ENCODE results near the gene SLC25A4.
A peak's percentile ranks its signal among the peaks of the same experiment; 100 is the strongest.
"Not testable (repeated sequence)": the region's sequence is repeated elsewhere in the genome, so short reads cannot be mapped to it uniquely, and the experiment has no call there.

The SLC25A4 gene

DNA sequence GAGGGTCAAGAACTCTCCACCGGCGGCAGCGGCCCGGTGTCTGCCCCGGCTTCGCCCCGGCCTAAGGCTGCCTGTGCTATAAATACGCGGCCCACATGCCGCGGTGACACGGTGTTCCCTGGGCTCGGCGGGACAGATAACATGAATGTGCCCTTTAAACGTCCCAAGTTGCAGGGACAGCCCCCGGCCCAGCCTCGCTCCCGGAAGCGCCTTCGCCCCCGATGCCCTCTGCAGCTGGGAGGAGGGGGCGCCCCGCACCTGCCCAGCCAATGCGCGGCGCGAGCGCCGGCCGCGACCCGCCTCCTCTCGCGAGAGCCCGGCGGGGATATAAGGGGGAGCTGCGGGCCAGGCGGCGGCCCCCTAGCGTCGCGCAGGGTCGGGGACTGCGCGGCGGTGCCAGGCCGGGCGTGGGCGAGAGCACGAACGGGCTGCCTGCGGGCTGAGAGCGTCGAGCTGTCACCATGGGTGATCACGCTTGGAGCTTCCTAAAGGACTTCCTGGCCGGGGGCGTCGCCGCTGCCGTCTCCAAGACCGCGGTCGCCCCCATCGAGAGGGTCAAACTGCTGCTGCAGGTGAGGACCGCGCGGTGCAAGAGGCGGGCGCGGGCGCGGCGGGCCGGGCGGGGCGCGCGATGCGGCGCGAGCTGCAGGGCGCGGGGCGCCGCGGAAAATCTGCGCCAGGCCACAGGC is at the start of gene SLC25A4:
Gene SLC25A4 (plus strand): TSS at position 355 of the 689 bp plus-strand sequence. CDS start 107 bp downstream, at position 462.
- peak; percentile 84 to 86 for DNase-seq

DNA sequence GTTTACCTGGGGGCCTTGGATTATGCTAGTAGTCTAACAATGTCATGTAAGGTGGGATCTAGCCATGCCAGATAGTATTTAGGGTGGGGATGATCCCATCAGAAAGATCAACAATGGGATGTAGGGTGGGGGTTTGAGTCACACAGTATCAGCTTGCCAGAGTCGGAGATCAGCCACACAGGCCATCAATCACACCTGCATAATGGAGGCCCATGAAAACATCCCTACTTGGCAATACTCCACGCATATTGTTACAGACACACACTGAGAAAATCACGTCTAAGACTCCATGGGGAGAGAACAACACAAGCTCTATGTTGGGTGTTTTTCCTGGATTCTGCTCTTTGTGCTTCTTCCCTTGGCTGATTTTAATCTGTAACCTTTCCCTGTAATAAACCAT is 49.5 kb upstream of the SLC25A4 start:
- DNase-seq, result no peak

DNA sequence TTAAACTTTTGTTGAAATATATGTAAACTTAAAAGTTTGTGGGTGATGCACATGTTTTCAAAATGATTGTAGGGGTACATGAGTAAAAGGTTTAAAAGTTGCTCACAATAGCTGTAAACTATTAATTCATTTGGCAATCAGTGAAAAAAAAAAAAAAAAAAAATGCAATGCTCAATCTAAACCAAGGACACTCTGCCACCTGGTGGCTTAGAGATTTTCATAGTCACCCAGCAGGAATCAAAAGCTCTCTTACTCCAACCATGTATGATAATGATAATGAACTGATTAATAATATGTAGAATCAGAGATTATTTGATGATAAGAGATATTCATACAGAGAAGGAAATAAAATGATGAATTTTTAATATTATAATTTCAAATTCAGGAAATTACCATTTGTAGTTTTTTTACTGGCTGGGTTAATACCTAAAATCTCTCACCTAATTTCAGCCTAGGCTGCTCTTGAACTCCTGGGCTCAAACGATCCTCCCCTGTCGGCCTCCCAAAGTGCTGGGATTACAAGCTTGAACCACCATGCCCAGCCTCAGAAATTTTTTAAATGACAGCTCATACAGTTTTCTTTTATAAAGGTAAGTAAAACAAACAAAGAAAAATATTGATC is 46.9 kb upstream of the SLC25A4 start:
- peak in 1 of 2 experiments; percentile 7 for DNase-seq

DNA sequence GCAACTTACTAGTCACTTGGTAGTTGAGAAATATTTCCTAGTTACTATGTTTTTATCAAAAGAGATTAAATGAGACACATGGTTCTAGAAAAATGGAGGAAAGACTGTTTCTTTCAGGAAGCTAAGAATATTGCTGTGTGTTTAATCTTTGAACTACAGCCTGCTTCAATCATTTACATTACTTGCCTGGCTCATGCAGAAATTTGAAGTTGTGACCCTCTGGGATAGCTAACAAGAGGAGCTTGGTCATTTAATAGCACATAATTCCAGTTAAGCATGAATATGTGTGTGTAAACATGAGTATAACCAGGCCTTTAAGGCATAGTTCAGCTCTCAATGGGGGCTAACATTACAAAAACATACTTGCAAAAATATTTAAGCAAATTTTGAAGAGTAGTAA is 44.6 kb upstream of the SLC25A4 start:
- no peak for DNase-seq

DNA sequence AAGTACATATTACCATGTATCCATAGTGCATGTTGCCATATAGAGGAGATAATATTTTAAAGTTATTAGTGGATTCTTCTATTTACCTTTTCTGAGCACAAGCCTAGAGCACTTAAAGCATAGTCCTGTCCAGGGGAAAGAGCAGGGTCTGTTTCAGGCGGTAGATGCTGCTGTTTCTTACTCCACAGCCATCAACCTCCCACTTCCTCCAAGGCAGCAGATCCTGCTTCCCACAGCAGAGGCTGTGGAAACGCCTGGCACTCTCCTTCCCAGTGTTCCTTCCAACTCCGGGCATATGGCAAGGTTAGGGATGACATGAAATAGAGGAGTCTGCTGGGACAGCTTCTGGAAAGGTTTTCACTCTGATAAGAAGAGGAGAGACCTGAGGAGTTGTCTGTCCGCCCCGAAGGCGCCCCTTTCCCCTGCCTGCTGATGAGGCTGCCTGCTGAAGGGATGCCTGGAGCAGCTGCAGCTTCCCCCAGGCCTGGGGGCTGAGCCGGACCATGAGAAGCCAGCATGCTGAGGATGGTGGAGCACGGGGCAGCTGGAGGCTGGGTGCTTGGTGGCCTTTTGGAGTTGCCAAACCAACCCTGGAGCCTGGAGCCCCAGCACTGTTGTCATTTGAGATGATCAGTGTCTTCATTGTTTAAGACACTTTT is 43.9 kb upstream of the SLC25A4 start:
- DNase-seq, result no peak

DNA sequence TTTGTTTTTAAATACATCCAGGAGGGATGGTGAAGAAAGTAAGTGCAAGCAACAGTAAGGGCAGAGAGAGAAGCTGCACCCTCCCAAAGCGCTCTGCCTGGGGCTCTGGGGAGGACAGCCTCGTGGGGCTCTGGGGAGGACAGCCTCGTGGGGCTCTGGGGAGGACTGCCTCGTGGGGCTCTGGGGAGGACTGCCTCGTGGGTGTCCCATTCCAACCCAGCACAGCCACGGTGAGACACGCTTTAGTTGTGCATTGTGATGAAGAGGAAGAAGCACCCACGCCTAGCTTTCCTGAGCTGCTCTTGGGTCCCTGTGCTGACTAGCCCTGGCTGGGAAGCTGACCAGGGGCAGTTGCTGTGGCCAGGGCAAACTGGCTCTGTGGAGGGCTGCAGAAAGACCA is 43.1 kb upstream of the SLC25A4 start:
- no peak for DNase-seq

DNA sequence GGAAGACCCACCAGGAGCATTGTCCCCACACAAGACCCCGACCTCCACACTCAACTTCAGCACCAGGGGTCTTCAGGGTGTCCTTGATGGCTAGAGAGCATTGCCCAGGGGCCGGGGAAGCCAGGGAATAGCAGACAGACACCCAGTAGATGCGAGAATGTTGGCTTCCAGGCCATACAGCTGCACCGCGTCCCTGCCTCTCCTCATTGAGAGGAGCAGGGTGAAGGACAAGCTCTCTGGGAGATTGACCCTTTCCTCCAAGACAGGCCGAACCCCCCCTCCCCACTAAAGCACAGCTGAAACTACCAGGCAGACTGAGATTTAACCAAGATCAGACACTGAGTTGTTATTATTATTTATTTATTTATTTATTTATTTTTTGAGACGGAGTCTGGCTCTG is 42.6 kb upstream of the SLC25A4 start:
- no peak for DNase-seq

DNA sequence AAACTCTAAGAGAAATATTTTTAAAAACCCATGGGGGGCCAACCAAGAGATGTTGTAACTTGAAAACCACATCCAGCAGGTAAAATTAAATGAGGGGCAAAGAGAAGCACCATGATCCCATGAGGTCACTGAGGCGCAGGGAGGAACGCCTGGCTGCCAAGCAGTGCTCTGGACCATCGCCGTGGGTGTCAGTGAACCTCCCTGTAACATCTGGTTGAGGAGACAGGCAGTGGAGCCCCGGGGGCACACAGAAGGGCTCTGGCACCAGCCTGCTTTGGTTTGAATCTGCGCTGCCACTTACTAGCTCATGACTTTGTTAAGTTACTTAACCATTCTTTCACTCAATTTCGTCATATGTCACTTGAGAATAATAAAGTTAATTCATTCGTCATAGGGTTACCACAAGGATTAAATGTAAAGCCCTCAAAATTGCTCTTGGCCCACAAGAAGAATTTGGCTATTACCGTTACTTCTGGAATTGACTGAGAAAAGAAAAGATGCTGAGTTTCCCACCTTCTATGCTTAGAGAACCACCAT is 41.6 kb upstream of the SLC25A4 start:
- DNase-seq, result no peak

DNA sequence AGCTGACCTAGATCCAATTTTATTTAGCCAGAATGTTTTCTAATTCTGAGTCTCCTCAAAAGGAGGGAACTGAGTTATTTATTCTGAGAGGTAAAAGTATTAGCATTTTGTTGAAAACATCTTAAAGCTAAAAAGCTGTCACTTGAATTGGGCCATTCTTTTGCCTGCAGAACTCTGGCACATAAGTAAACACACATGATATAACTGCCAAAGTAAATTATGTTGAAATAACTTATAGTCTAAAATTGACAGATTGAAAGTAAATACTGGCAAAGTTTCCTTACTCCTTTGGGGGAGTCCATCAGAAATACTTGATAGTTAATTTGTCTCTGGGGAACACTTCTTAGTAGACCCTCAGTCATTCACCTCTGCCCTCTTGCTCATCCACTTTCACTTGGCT is 38.3 kb upstream of the SLC25A4 start:
- no peak for DNase-seq

DNA sequence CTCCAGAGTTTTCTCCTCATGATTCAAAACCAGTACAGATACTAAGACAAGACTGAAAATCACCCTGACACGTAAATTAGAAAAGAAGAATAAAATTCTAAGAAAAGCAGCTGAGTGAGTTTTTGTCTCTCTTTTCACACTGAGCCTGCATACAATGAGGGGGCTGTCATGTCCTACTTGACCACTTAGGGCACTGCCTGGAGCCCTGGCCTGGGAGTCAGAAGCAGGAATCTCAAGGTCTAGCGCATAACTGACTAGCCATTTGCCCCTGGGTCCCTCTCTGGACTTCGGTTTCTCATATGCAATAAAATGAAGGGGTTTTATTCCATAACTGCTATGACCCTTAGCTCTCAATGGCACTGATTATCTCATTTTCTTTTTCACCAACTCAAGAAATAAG is 36.7 kb upstream of the SLC25A4 start:
- DNase-seq, result no peak

DNA sequence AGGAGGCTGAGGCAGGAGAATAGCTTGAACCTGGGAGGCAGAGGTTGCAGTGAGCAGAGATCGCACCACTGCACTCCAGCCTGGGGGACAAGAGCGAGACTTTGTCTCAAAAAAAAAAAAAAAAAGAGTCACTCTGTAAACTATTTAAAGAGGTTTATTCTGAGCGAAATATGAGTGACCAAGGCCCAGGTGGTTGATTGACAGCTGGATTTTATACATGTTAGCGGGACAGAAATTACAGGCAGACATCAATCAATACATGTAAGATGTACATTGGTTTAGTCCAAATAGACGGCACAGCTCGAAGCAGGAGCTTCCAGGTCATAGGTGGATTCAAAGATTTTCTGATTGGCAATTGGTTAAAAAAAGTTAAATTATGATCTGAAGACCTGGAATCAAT is 35.5 kb upstream of the SLC25A4 start:
- not testable (repeated sequence) for DNase-seq

DNA sequence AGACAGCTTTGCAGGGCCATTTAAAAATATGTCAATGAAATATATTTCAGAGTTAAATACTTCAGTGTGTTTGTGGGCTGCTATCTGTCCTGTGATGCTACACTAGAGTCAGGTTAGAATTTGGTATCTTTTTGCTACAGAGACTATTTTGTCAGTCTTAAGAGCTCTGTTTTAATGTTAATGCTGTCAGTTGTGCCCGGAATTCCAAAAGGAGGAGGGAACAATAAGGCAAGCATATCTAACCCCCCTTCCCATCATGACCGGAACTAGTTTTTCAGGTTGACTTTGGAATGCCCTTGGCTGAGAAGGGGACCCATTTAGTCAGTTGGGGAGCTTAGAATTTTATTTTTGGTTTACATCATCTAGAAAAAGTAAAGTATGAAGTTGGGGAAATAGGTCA is 34.9 kb upstream of the SLC25A4 start:
- DNase-seq, result no peak

DNA sequence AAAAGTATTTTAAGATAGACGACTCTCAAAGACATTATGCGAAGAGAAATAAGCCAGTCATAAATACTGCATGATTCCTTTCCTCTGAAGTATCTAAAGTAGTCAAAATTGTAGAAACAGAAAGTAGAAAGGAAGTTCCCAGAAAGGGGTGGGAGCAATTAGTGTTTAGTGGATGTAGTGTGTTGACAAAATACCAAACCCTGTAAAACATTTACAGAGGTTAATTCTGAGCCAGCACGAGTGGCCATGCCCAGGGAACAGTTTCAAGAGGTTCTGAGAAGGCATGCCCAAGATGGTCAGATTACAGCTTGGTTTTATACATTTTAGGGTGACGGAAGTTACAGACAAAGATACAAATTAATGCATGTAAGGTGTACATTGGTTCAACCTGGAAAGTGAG is 34.4 kb upstream of the SLC25A4 start:
- DNase-seq, result no peak

DNA sequence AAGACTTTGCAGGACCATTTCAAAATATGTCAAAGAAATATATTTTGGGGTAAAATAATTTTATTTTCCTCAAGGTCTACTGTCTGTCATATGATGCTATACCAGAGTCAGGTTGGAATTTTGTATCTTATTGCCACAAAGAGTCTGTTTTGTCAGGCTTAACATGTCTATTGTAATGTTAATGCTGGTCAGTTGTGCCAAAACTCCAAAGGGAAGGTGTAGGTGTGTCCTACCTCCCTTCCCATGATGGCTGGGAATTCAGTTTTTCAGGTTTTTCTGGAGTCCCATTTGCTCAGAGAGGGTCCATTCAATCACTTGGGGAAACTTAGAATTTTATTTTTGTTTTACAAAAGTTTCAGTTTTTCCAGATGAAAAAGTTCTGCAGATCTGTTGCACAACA is 33.3 kb upstream of the SLC25A4 start:
- no peak for DNase-seq

DNA sequence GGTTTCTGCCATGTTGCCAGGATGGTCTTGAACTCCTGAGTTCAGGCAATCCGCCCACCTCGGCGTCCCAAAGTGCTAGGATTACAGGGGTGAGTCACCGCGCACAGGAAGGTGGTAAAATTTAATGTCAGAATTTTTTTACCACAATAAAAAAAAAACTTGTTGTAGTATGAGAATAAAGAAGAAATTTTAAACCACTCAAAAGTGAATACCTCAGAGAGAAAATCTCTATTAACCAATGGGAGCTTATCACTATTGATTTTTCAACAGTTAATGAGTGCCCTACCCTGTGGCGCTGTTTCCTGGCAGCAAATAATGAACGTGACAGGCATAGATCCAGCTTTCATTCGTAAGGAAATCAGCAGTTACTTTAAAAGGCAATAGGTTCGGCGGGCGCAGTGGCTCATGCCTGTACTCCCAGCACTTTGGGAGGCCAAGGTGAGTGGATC is 32.7 kb upstream of the SLC25A4 start:
- DNase-seq, result no peak

DNA sequence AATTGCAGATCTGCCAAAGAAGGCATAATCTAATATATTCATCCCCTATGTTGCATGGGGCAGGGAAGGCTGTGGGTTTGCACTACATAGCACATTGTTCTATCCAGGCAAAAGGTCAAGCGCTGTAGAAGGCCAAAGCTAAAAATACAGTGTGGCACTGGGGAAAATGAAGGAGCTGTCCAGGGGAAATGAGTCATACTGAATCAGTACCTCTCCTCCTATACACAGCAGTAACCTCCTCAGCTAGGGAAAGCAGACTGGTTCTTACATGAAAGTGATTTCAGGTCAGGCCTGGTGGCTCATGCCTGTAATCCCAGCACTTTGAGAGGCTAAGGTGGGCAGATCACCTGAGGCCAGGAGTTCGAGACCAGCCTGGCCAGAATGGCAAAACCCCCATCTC is 31.0 kb upstream of the SLC25A4 start:
- no peak for DNase-seq

DNA sequence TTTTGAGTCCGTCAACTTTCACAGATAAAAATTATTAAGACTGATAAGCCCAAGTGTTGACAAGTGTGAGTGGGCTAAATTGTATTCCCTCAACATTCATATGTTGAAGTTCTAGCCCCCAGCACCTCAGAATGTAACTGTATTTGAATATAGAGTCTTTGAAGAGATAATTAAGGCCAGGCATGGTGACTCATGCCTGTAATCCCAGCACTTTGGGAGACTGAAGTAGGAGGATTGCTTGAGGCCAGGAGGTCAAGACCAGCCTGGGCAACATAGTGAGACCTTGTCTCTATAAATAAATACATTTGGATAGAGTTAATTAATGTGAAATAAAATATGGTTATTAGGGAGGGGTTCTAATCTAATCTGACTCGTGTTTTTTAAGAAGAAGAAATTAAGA is 29.7 kb upstream of the SLC25A4 start:
- no peak for DNase-seq

DNA sequence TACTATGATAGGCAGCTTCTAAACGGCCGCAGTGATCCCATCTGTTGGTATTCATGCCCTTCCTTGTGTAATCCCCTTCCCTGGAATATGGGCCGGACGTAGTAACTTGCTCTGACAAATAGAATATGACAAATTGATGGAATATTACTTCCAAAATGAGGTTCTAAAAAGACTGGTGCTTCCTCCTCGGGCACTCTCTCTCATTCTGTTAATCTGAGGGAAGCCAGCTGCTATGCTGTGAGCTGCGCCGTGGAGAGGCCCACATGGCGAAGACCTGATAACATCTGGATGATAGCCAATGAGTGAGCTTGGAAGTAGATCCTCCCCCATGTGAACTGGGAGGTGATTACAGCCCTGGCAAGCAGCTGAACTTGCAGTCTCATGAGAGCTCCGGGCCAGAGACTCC is 27.2 kb upstream of the SLC25A4 start:
- DNase-seq, result no peak

DNA sequence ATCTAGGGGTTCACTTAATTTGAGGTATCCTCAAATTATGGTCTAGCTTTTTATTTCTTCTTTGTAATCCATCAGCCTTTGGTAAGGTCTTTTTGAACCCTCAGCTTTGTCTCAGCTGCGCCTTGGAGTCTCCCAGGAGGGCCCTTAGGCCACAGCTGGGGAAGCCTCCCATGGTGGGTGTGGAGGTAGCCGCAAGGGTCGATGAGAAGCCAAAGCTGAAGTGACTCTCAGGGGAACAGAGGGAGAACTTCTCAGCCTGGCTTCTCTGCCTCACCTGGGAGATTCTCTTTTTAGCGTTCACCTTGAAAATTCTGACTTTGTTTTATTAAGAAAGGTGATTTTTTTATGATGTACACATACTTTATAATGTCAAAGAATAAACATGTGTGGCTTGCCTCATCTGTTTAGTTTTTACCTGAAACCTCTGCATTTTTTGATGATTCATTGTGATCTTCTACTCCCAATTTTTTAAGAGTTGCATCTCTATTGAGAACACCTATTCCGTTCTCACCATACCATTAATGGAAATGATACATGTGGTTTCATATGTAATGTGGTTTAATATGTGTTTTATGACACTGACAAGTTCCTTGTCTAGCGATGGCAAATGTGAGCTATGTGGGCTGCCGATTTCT is 25.6 kb upstream of the SLC25A4 start:
- DNase-seq, result no peak

DNA sequence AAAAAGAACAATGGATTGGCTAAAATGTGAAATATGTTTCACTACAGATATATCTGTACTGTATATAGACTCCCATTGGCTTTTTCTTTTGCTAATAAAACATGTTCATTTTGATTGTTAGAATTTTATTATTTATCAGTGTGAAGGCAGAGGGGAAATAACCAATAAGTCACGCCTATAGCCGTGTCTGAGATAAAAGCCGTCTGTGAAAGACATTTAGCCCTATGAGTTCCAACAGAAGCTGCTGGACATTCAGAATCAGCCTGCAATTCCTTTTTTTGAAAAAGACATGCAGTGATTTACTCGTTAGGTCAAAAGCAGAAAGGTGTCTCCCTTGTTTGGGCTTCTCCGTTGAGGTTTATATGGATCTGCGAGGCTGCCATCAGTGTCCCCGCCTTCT is 24.2 kb upstream of the SLC25A4 start:
- no peak for DNase-seq

DNA sequence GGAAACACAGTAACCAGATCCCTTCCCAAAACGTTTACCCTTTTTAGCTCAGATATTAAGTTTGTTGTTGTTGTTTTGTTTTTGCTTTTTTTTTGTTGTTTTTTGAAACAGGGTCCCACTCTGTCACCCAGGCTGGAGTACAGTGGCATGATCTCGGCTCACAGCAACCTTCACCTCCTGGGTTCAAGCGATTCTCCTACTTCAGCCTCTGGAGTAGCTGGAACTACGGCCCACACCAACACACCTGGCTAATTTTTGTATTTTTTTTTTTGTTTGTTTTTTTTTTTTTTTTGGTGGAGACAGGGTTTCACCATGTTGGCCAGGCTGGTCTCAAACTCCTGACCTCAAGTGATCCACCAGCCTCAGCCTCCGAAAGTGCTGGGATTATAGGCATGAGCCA is 23.6 kb upstream of the SLC25A4 start:
- DNase-seq, result not testable (repeated sequence)

DNA sequence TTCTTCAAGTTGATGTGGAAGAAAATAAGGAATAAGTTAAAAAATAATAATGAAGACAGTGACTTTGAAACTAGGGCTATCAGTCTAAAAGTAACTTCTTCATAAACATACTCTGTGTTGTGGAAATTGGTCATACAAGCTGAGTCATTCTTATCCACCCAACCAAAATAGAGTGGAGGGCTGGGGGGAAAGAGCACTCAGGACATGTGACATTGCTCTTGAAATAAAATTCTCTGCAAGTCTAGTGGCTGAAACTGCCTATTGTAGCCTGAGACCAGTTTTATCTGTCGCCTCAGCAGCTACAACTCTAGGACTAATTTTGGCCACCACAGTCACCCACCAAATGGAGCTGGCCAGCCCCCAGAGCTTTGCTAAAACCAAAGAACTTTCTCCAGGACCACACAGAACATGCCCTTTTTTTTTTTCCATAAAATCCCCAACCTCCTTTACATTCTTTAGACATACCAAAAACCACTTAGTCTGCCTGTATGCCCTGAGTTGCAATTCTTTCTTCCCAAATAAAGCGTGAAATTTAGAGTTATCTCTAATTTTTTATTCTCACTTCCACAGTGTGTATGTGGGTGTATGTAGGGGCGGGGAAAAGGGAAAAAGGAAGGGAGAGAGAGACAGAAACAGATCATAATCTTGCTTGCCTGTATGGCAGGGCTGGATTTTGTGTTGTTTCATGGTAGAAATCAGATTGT is 23.0 kb upstream of the SLC25A4 start:
- DNase-seq, result no peak

DNA sequence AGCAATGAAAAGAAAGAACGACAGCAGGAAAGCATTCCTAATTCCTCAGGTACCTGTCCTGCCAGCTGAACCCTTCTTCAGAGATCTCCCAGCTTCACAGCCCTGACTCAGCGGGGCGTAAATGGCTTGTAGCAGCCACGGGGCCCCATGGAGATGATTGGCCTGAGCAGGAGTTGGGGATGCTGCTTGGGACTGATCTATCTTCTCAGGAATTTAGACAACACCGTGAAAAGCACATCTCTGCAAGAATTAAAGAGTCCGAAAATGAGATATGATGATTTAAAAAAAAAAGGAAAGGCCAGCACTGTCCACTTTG is 22.5 kb upstream of the SLC25A4 start:
- DNase-seq, result no peak
